ENCODE data around the gene ABTB2. TPM values are rescaled to one million over a fixed set of nuclear protein-coding genes. Genes with fewer than 3 reads are reported as not detected.

The ABTB2 gene
- total and polyA plus RNA-seq, 2 of the 8 experiments (the other 6 are each of a cell fraction or from before 2014, with no cell fraction given): 7.7 to 10.2 TPM

DNA sequence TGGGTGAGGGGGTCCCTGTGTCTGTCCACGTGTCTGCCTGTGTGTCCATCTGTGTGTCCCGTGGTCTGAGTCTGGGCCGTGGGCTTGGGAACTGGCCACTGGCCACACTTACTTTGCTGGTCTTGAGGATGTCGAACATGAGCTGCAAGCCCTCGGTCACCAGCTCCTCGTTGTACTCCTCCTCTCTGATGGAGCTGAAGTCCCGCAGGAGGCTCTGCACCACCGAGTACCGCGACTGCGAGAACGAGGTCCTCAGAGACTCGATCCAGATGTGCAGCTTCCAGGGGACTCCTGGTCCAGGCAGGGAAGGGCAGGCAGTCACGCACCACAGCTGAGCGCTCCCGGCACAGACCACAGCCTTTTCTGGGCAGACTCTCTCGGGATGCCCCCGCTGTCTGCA, 197.0 kb downstream of the ABTB2 start:
- H3K36me3 ChIP-seq (ENCODE audit: control insufficient read depth in 2 of 4, insufficient read depth in 4 of 4, low read length in 3 of 4): no peaks in the 10 kb centered on the region
- no peak overlapping the region for H3K14ac ChIP-seq (ENCODE audit: insufficient read length)

More for the DNA sequence above, 197.0 kb downstream of the ABTB2 start:
- H2BK5ac ChIP-seq (ENCODE audit: low read depth, low read length): no peak overlapping the region
- H2BK20ac ChIP-seq (ENCODE audit: low read length): no peak overlapping the region
- H3K79me1 ChIP-seq (ENCODE audit: low read depth, low read length): no peaks in the 10 kb centered on the region
- no peaks in the 10 kb centered on the region for H3K27me3 ChIP-seq (replicated peaks in 1 of 4; ENCODE audit: control insufficient read depth in 3 of 4, extremely low read depth in 1 of 4, insufficient read depth in 3 of 4, low read length in 3 of 4)
- FAIRE-seq (no peak), DNase-seq (ENCODE audit: low read depth in 1 of 2, low spot score in 2 of 2) (no peak)
- no peak overlapping the region for H3K4me2 ChIP-seq (ENCODE audit: insufficient read depth in 1 of 2, low read depth in 2 of 2, low read length in 2 of 2)
- peaks cover 0 to 17% of the 10 kb centered on the region in 2 experiments for H4K20me1 ChIP-seq (replicated peaks in 1 of 2; ENCODE audit: control insufficient read depth in 1 of 2, insufficient read depth in 2 of 2, low read length in 2 of 2)
- no peaks in the 10 kb centered on the region for H3K9me3 ChIP-seq (ENCODE audit: insufficient read depth in 2 of 2, low read depth in 1 of 2, low read length in 1 of 2)
- ChIA-PET CTCF (ENCODE audit: partially characterized antibody) (interaction anchor here (0.6 to 11.3 kb wide), 6 partner anchors 8 to 351 kb away, joined by 4 to 89 read pairs (median 5); no protein-coding TSS in a partner anchor), POLR2A (ENCODE audit: partially characterized antibody) (no interaction called here)
- no peak overlapping the region for H3K27ac ChIP-seq (ENCODE audit: low read depth, low read length)
- H3K56ac ChIP-seq (replicated peaks; ENCODE audit: insufficient read length, low read depth, low read length): no peak overlapping the region
- H3K18ac ChIP-seq (ENCODE audit: extremely low read depth, low read length): no peak overlapping the region
- no peak overlapping the region for H2AK5ac ChIP-seq (ENCODE audit: low read depth, low read length)
- H2AFZ ChIP-seq (ENCODE audit: low read length): no peak overlapping the region
- no peak overlapping the region for H3K23ac ChIP-seq (ENCODE audit: insufficient read length)
- TF ChIP-seq TAF1 (IDR thresholded peaks at IDR 0.05; ENCODE audit: low read depth, low read length) (no peak), CEBPB (IDR thresholded peaks at IDR 0.05; ENCODE audit: low read depth, low read length) (no peak), GTF2F1 (IDR thresholded peaks at IDR 0.05; ENCODE audit: borderline replicate concordance, low read depth, low read length) (no peak)
- H3K9ac ChIP-seq (replicated peaks in 1 of 4; ENCODE audit: extremely low read depth in 1 of 4, low read depth in 3 of 4, low read length in 3 of 4): no peak overlapping the region
- no peak overlapping the region for H2BK12ac ChIP-seq (ENCODE audit: low read depth, low read length)
- H4K8ac ChIP-seq (ENCODE audit: extremely low read depth, insufficient read depth, low read length): no peak overlapping the region
- H4K5ac ChIP-seq (ENCODE audit: insufficient read length, low read depth, low read length): no peak overlapping the region
- H4K91ac ChIP-seq (replicated peaks; ENCODE audit: insufficient read length, low read length): no peak overlapping the region
- H3K4ac ChIP-seq (replicated peaks; ENCODE audit: insufficient read length, low read depth, low read length): no peak overlapping the region
- no peaks in the 10 kb centered on the region for H3K4me1 ChIP-seq (replicated peaks in 1 of 4; ENCODE audit: control insufficient read depth in 3 of 4, insufficient read depth in 4 of 4, low read length in 3 of 4)
- no peak overlapping the region for H3K4me3 ChIP-seq (ENCODE audit: extremely low read depth in 1 of 4, insufficient read depth in 2 of 4, low read depth in 3 of 4, low read length in 4 of 4)
- H2BK120ac ChIP-seq (replicated peaks; ENCODE audit: low read depth, low read length): no peak overlapping the region
- H3K79me2 ChIP-seq (ENCODE audit: control insufficient read depth in 1 of 2, insufficient read depth in 2 of 2, low read length in 2 of 2): no peaks in the 10 kb centered on the region
- 92% methylated on average over 16 of the region's 18 CpGs; no CpG with 5 or more reads in 1 of the 2 experiments for WGBS, 2 experiments (ENCODE audit: extremely low coverage in 1 of 2, insufficient coverage in 1 of 2, insufficient read length in 1 of 2, insufficient replicate concordance in 2 of 2, low coverage in 1 of 2, low lambda C conversion rate in 2 of 2, missing lambda C conversion rate in 1 of 2)
- no peaks in the 10 kb centered on the region for H3K23me2 ChIP-seq (ENCODE audit: low read depth, low read length)
- no peak overlapping the region for H2BK15ac ChIP-seq (ENCODE audit: low read length)
